ENCODE results near the gene PLEKHM3. TPM values are rescaled to one million over a fixed set of nuclear protein-coding genes. Genes with fewer than 3 reads are reported as not detected.

PLEKHM3 gene
- total and polyA plus RNA-seq, 2 of the 13 experiments (the other 11 are each of a cell fraction or from before 2014, with no cell fraction given), result 4.5 to 4.7 TPM

GRCh38 chr2:207990784-207991183 is 34.5 kb downstream of the PLEKHM3 start:
- no peak for FAIRE-seq
- Histone ChIP-seq H4K20me1 (ENCODE audit: insufficient read depth, low read length) (no peaks in the 10 kb centered on the region), H3K79me2 (ENCODE audit: insufficient read depth, low read length) (no peaks in the 10 kb centered on the region), H3K27me3 (ENCODE audit: control insufficient read depth in 1 of 2, insufficient read depth in 2 of 2, low read length in 2 of 2) (no peaks in the 10 kb centered on the region), H3K9me3 (ENCODE audit: low read length) (no peaks in the 10 kb centered on the region), H3K4me1 (ENCODE audit: insufficient read depth, low read length) (no peaks in the 10 kb centered on the region), H3K4me2 (ENCODE audit: low read depth, low read length) (no peak overlapping the region), H3K27ac (ENCODE audit: extremely low read length, insufficient read depth, low read length) (no peak overlapping the region), H3K36me3 (replicated peaks in 1 of 2; ENCODE audit: control insufficient read depth in 1 of 2, insufficient read depth in 2 of 2, low read length in 2 of 2) (no peaks in the 10 kb centered on the region), H2AFZ (ENCODE audit: low read length) (no peak overlapping the region), H3K4me3 (replicated peaks in 1 of 3; ENCODE audit: insufficient read depth in 1 of 3, low read depth in 2 of 3, low read length in 3 of 3) (no peak overlapping the region), H3K9ac (ENCODE audit: insufficient read depth, low read depth, low read length) (no peak overlapping the region)
- in situ Hi-C loops (cut with HindIII; ENCODE audit: extremely low pct_ligation_motif_present, low pct_unique_long_range_greater_than_20kb) (no loop called here), intact Hi-C loops (cut with micrococcal nuclease; ENCODE audit: unreplicated experiment) (no loop called here)
- ATAC-seq, result no peak
- TF ChIP-seq CBFB (CRISPR knock-in tag; IDR thresholded peaks at IDR 0.05) (no peak), ZNF224 (CRISPR knock-in tag; IDR thresholded peaks at IDR 0.05) (no peak), TBP (CRISPR knock-in tag; IDR thresholded peaks at IDR 0.05) (no peak), ZNF556 (CRISPR knock-in tag; IDR thresholded peaks at IDR 0.05; ENCODE audit: borderline replicate concordance) (no peak), JDP2 (CRISPR knock-in tag; IDR thresholded peaks at IDR 0.05; ENCODE audit: borderline replicate concordance) (no peak), SMAD3 (CRISPR knock-in tag; IDR thresholded peaks at IDR 0.05) (no peak), BORCS8-MEF2B (CRISPR knock-in tag; IDR thresholded peaks at IDR 0.05) (no peak), ZBED4 (CRISPR knock-in tag; IDR thresholded peaks at IDR 0.05; ENCODE audit: borderline replicate concordance) (no peak), ZIK1 (CRISPR knock-in tag; IDR thresholded peaks at IDR 0.05; ENCODE audit: borderline replicate concordance, low read depth) (no peak), ZNF205 (CRISPR knock-in tag; IDR thresholded peaks at IDR 0.05) (no peak), ZNF569 (CRISPR knock-in tag; IDR thresholded peaks at IDR 0.05; ENCODE audit: borderline replicate concordance) (no peak), SAFB2 (CRISPR knock-in tag; IDR thresholded peaks at IDR 0.05; ENCODE audit: borderline replicate concordance, low read depth) (no peak), ZBTB44 (CRISPR knock-in tag; IDR thresholded peaks at IDR 0.05) (no peak)
- TF ChIP-seq, protein P1, sequence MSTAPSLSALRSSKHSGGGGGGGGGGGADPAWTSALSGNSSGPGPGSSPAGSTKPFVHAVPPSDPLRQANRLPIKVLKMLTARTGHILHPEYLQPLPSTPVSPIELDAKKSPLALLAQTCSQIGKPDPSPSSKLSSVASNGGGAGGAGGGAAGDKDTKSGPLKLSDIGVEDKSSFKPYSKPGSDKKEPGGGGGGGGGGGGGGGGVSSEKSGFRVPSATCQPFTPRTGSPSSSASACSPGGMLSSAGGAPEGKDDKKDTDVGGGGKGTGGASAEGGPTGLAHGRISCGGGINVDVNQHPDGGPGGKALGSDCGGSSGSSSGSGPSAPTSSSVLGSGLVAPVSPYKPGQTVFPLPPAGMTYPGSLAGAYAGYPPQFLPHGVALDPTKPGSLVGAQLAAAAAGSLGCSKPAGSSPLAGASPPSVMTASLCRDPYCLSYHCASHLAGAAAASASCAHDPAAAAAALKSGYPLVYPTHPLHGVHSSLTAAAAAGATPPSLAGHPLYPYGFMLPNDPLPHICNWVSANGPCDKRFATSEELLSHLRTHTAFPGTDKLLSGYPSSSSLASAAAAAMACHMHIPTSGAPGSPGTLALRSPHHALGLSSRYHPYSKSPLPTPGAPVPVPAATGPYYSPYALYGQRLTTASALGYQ (CRISPR knock-in tag; IDR thresholded peaks at IDR 0.05), result no peak
- ChIA-PET POLR2A (no interaction called here), CTCF (ENCODE audit: low intra/inter-chr PET ratio, low total read pairs) (no interaction called here)
- no peak for DNase-seq (ENCODE audit: low spot score)
- BruUV-seq (replicated peaks), result no TSS peak

All from HepG2 (cell line).